T-helper 1 cell treated with Interleukin-12 subunit alpha and Interleukin-12 subunit beta and Interleukin-4 antibody, amounts not matched to agents 30 μg/mL and 1 μg/mL, for 36 hours (primary cell): ENCODE data around the gene KRT33B.

Source experiments
- H3K27ac Mint-ChIP-seq: one replicate; pipeline ENCODE4 v1.8.0; 2021; ENCODE audit warnings: mild to moderate bottlenecking, mixed read lengths
- H3K27me3 Mint-ChIP-seq: one replicate; pipeline ENCODE4 v1.8.0; 2021; ENCODE audit warnings: low read depth, mixed read lengths
- H3K36me3 Mint-ChIP-seq: one replicate; pipeline ENCODE4 v1.8.0; 2021; ENCODE audit warnings: low read depth, mixed read lengths
- H3K4me1 Mint-ChIP-seq: one replicate; pipeline ENCODE4 v1.8.0; 2021; ENCODE audit warnings: low read depth, mixed read lengths
- H3K4me3 Mint-ChIP-seq: one replicate; pipeline ENCODE4 v1.8.0; 2021; ENCODE audit warnings: mild to moderate bottlenecking, moderate library complexity, mixed read lengths
- H3K9me3 Mint-ChIP-seq: one replicate; pipeline ENCODE4 v1.8.0; 2021; ENCODE audit warnings: mixed read lengths

KRT33B gene

GRCh38 chr17:41345992-41346391, 23.6 kb downstream of the KRT33B start:
- H3K9me3 Mint-ChIP-seq, result peaks cover 17% of the 10 kb centered on the region
- H3K4me3 Mint-ChIP-seq, result no peak overlapping the region
- peaks cover 10% of the 10 kb centered on the region for H3K4me1 Mint-ChIP-seq
- H3K27ac Mint-ChIP-seq, result no peak overlapping the region
- peaks cover 6% of the 10 kb centered on the region for H3K36me3 Mint-ChIP-seq
- H3K27me3 Mint-ChIP-seq, result peaks cover 26% of the 10 kb centered on the region

- H3K27me3 Mint-ChIP-seq, result peaks cover 34% of the 10 kb centered on the region
- peaks cover 17% of the 10 kb centered on the region for H3K9me3 Mint-ChIP-seq
- no peak overlapping the region for H3K4me3 Mint-ChIP-seq
- peaks cover 6% of the 10 kb centered on the region for H3K36me3 Mint-ChIP-seq
- H3K4me1 Mint-ChIP-seq, result peaks cover 35% of the 10 kb centered on the region
- peak overlapping the region; percentile 18 for H3K27ac Mint-ChIP-seq
Observed at GRCh38 chr17:41343029-41343428, 26.6 kb downstream of the KRT33B start.

GRCh38 chr17:41340934-41341861, 28.4 kb downstream of the KRT33B start:
- Mint-ChIP-seq H3K27ac (peak overlapping the region; percentile 60), H3K4me1 (peaks cover 35% of the 10 kb centered on the region), H3K9me3 (peaks cover 17% of the 10 kb centered on the region), H3K36me3 (peaks cover 6% of the 10 kb centered on the region), H3K4me3 (peak overlapping the region; percentile 35), H3K27me3 (peaks cover 30% of the 10 kb centered on the region)

GRCh38 chr17:41340494-41340893, 29.1 kb downstream of the KRT33B start:
- H3K27ac Mint-ChIP-seq, result peak overlapping the region; percentile 77
- peaks cover 6% of the 10 kb centered on the region for H3K36me3 Mint-ChIP-seq
- peaks cover 17% of the 10 kb centered on the region for H3K9me3 Mint-ChIP-seq
- peaks cover 37% of the 10 kb centered on the region for H3K27me3 Mint-ChIP-seq
- H3K4me3 Mint-ChIP-seq, result peak overlapping the region; percentile 44
- peaks cover 35% of the 10 kb centered on the region for H3K4me1 Mint-ChIP-seq

GRCh38 chr17:41339571-41340172, 29.9 kb downstream of the KRT33B start:
- peaks cover 6% of the 10 kb centered on the region for H3K36me3 Mint-ChIP-seq
- H3K4me1 Mint-ChIP-seq, result peaks cover 35% of the 10 kb centered on the region
- H3K27ac Mint-ChIP-seq, result peak overlapping the region; percentile 77
- peaks cover 17% of the 10 kb centered on the region for H3K9me3 Mint-ChIP-seq
- peaks cover 33% of the 10 kb centered on the region for H3K27me3 Mint-ChIP-seq
- peak overlapping the region; percentile 44 for H3K4me3 Mint-ChIP-seq

- peak overlapping the region; percentile 77 for H3K27ac Mint-ChIP-seq
- H3K9me3 Mint-ChIP-seq, result peaks cover 17% of the 10 kb centered on the region
- H3K27me3 Mint-ChIP-seq, result peaks cover 34% of the 10 kb centered on the region
- peak overlapping the region; percentile 43 for H3K4me3 Mint-ChIP-seq
- H3K4me1 Mint-ChIP-seq, result peaks cover 35% of the 10 kb centered on the region
- peaks cover 6% of the 10 kb centered on the region for H3K36me3 Mint-ChIP-seq
Observed at GRCh38 chr17:41338961-41339485, 30.6 kb downstream of the KRT33B start.

GRCh38 chr17:41335747-41336146, 33.9 kb downstream of the KRT33B start:
- no peaks in the 10 kb centered on the region for H3K36me3 Mint-ChIP-seq
- no peak overlapping the region for H3K4me3 Mint-ChIP-seq
- H3K27ac Mint-ChIP-seq, result no peak overlapping the region
- peaks cover 23% of the 10 kb centered on the region for H3K4me1 Mint-ChIP-seq
- H3K27me3 Mint-ChIP-seq, result peaks cover 42% of the 10 kb centered on the region
- H3K9me3 Mint-ChIP-seq, result no peaks in the 10 kb centered on the region

GRCh38 chr17:41334385-41335305, 35.0 kb downstream of the KRT33B start:
- H3K27me3 Mint-ChIP-seq, result peaks cover 37% of the 10 kb centered on the region
- H3K4me1 Mint-ChIP-seq, result peaks cover 13% of the 10 kb centered on the region
- no peaks in the 10 kb centered on the region for H3K36me3 Mint-ChIP-seq
- no peak overlapping the region for H3K4me3 Mint-ChIP-seq
- no peaks in the 10 kb centered on the region for H3K9me3 Mint-ChIP-seq
- H3K27ac Mint-ChIP-seq, result no peak overlapping the region

GRCh38 chr17:41333836-41334235, 35.8 kb downstream of the KRT33B start:
- Mint-ChIP-seq H3K27me3 (peaks cover 30% of the 10 kb centered on the region), H3K27ac (no peak overlapping the region), H3K4me3 (no peak overlapping the region), H3K36me3 (no peaks in the 10 kb centered on the region), H3K9me3 (no peaks in the 10 kb centered on the region), H3K4me1 (peaks cover 5% of the 10 kb centered on the region)

- peaks cover 27% of the 10 kb centered on the region for H3K27me3 Mint-ChIP-seq
- no peaks in the 10 kb centered on the region for H3K4me1 Mint-ChIP-seq
- H3K9me3 Mint-ChIP-seq, result no peaks in the 10 kb centered on the region
- no peak overlapping the region for H3K4me3 Mint-ChIP-seq
- no peaks in the 10 kb centered on the region for H3K36me3 Mint-ChIP-seq
- H3K27ac Mint-ChIP-seq, result no peak overlapping the region
Observed at GRCh38 chr17:41333098-41333497, 36.5 kb downstream of the KRT33B start.

GRCh38 chr17:41332239-41332638, 37.4 kb downstream of the KRT33B start:
- H3K27ac Mint-ChIP-seq, result no peak overlapping the region
- H3K4me1 Mint-ChIP-seq, result no peaks in the 10 kb centered on the region

GRCh38 chr17:41331606-41332005, 38.0 kb downstream of the KRT33B start:
- no peaks in the 10 kb centered on the region for H3K36me3 Mint-ChIP-seq
- H3K9me3 Mint-ChIP-seq, result no peaks in the 10 kb centered on the region
- no peak overlapping the region for H3K4me3 Mint-ChIP-seq
- peaks cover 27% of the 10 kb centered on the region for H3K27me3 Mint-ChIP-seq
- no peaks in the 10 kb centered on the region for H3K4me1 Mint-ChIP-seq
- H3K27ac Mint-ChIP-seq, result no peak overlapping the region

More at GRCh38 chr17:41332239-41332638, 37.4 kb downstream of the KRT33B start:
- Mint-ChIP-seq H3K9me3 (no peaks in the 10 kb centered on the region), H3K36me3 (no peaks in the 10 kb centered on the region), H3K27me3 (peaks cover 27% of the 10 kb centered on the region), H3K4me3 (no peak overlapping the region)

- no peaks in the 10 kb centered on the region for H3K36me3 Mint-ChIP-seq
- H3K4me1 Mint-ChIP-seq, result no peaks in the 10 kb centered on the region
- H3K9me3 Mint-ChIP-seq, result no peaks in the 10 kb centered on the region
- peaks cover 15% of the 10 kb centered on the region for H3K27me3 Mint-ChIP-seq
- no peak overlapping the region for H3K4me3 Mint-ChIP-seq
- H3K27ac Mint-ChIP-seq, result no peak overlapping the region
Observed at GRCh38 chr17:41329279-41329948, 40.2 kb downstream of the KRT33B start.
